HG03039 (cell line): ENCODE data around the gene DUS1L.

Source experiments
- ATAC-seq: cut with Tn5 transposase; IDR thresholded peaks from one replicate; pipeline ENCODE4 v1.9.1; 2021; ENCODE audit warnings: mild to moderate bottlenecking, moderate library complexity; ENCODE audit not compliant: unreplicated experiment

DUS1L gene

DNA sequence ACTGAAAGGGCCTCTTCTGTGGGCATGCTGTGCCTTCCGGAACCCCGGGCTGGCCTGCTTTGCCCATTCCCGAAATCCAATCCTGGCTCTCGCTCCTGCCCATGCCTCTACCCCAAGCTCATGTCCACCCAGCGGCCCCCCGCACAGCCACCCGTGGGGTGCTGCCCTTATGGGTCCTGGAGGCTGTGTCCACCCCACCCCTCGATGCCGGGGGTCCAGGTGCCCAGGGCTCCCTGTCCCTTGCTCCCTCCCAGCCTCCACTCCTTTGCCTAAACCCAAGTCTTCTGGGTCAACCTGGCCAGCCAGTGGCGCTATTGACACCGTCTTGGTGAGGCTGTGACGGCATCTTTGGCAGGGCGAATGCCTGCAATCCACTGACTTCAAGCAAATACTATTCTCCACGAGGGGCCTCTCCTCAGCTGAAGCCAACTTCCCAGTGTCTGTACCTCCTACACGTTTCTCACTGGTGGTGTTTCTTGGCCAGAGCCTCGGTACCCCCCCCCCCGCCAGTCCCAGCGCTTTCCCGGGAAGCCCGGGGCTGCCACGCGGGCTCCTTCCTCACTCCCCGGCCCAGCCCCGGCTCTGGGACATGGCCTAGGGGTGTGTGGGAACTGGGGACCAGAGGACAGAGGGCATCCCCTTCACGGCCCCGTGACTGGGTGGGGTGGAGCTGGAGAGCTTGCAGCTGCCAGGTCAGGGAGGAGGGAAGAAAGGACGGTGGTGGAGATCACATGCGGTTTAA, 12.2 kb upstream of the DUS1L start:
- no peak for ATAC-seq

DNA sequence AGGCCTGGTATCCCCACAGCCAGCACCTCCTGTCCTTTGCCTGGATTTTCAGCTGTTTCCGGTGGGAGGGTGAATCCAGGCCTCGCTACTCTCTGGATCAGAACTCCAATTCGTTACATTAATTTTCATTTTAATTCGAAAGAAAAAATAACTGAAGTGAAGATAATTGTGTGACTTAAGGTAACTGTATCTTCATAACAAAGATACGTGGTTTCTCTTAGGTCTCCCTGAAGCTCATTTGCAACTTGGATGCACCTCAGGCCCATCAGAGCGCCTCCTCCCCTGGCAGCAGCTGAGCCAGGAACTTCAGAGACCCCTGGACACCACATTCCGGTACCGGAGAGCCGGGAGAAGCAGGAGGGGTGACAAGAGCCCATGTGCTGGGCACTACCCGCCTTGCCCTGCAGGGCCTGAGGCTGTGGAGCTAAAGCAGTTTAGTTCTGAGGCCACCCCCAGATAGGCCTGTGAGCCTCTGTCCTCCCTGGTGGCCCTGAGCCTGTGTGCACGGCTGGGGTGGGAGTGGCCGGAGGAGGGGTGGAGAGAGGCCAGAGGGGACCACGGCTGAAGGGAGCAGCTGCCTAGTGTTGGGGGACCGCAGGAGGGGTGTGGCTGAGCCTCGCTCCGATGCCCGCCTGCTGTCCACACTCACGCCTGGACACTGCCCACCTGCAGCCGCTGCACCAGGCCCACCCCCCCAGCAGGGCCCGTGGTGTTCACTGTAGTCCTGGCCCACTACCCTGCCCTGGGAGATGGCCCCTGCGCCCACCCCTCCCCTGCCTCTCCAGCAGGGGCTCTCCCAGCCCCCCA, 11.4 kb upstream of the DUS1L start:
- no peak for ATAC-seq

DNA sequence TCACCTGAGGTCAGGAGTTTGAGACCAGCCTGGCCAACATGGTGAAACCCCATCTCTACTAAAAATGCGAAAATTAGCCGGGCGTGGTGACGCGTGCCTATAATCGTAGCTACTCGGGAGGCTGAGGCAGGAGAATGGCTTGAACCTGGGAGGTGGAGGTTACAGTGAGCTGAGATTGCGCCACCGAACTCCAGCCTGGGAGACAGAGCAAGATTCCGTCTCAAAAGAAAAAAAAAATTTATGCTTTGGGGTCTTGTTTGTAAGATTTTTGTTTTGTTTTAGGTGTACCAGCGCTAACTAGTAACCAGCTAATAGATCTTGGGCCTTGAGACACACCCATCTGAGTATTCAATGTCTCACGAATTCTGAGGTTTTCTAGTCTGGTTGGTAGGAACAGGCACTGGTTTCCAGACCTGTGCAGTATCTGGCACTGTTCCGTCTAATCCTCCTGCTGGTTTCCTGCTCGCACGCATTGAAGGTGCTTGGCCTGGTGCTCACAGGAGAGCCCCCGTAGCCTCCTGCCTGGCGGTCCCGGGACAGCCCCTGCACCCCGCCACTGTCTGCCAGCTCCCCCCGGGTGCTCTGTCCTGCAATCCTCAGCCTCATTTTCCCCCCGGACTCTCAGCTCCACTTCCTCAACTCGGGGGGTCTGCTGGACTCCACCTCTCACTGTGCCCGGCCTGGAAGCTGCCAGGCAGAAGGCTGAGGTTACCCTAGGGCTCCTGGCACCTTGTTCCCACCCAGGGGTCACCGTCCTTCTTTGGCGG, 10.6 kb upstream of the DUS1L start:
- ATAC-seq, result no peak

DNA sequence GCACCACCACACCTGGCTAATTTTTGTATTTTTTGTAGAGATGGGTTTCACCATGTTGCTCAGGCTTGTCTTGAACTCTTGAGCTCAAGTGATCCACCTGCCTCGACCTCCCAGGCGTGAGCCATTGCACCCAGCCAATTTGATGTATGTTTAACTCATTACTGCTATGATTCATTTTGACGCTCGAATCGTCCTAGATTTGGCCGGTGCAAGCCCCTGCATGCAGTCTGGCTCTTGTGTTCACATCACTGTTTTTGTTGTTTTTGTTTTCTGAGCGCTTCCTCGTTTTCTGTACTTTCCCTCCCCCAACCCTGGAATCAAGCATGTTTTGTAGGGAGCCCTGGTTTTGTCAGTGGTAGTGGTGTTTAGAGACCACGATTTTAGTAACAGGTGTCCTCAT, 7.8 kb upstream of the DUS1L start:
- no peak for ATAC-seq

DNA sequence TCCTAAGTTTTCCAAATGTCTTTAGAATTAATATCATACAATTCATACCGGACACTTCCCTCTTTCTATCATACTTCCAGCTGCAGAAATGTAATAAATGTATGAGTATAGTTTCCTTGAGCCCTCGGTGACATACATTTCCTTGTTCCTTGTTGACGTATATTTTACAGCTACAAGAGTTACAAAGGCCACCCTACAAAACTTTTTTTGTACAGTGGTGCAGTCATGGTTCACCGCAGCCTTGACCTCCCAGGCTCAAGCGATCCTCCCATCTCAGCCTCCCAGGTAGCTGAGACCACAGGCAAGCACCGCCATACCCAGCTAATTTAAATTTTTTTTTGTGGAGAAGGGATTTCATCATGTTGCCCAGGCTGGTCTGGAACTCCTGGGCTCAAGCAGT, 7.2 kb upstream of the DUS1L start:
- no peak for ATAC-seq

DNA sequence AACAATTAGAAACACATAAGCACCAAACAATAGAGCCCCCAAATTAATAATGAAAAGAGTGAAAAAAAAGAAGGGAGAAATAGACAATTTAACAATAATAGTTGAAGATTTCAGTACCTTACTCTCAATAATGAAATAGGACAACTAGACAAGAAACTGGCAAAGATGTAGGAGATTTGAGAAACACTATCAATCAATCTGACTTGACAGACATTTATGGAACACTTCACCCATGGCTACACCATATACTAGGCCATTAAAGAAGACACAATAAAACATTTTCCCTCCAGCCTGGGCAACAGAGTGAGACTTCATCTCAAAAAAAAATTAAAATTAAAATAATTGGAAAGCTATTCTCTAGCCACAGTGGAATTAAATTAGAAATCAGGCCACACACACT, 5.0 kb upstream of the DUS1L start:
- no peak for ATAC-seq

DNA sequence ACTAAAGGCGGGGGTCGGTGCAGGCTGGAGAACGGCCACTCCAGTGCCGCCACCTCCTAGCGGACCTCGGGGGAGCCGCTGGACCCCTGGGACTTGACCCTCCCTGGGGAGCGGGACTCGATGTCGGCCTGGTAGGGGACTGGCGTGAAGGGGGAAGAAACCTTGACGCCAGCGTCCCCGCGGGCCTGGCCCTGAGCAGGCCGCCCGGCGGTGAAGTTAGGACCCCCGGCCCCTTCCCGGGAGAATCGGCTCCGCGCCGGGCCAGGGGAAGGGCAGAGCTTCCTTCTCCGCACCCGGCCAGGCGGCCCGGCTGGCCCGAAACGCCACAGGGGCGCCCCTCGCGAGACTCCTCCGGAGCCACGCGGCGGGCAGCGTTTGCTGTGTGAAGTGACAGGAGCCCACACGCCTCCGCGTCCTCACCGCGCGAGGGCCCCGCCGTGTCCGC, 389 bp downstream of the DUS1L start:
- no peak for ATAC-seq

DNA sequence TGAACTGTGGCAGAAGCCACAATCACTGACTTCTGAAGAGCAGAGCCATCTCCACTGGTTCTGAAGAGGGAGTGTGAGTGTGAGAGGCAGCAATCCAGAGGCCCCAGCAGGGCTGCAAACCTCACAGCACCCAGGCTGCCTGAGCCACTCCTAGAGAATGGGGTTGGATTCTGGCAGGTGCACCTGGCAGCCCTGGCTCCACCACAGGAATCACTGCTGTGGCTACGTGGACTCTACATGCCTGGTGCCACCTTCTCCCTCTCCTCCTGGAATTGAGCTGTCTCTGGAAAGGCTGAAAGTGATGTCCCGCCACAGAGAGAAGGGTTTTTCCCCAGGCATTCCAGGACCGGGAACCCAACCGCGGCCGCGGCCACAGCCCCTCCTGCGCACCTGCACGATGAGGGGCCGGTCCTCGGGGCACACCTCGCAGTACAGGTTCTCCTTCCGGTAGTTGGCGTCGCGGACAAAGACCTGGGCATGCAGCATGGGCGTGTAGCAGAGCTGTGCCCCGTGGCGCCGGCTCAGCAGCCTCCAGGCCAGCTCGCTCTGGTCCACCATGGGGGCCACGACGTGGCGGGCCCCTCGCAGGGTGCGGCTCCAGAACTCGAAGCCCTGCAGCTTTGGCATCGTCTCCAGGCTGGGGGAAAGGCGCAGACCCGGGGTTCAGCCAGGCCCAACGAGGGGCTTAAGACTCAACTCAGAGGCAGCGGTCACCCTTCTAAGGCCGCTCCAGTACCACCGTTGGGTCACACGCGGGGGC, 991 bp downstream of the DUS1L start:
- ATAC-seq, result no peak

DNA sequence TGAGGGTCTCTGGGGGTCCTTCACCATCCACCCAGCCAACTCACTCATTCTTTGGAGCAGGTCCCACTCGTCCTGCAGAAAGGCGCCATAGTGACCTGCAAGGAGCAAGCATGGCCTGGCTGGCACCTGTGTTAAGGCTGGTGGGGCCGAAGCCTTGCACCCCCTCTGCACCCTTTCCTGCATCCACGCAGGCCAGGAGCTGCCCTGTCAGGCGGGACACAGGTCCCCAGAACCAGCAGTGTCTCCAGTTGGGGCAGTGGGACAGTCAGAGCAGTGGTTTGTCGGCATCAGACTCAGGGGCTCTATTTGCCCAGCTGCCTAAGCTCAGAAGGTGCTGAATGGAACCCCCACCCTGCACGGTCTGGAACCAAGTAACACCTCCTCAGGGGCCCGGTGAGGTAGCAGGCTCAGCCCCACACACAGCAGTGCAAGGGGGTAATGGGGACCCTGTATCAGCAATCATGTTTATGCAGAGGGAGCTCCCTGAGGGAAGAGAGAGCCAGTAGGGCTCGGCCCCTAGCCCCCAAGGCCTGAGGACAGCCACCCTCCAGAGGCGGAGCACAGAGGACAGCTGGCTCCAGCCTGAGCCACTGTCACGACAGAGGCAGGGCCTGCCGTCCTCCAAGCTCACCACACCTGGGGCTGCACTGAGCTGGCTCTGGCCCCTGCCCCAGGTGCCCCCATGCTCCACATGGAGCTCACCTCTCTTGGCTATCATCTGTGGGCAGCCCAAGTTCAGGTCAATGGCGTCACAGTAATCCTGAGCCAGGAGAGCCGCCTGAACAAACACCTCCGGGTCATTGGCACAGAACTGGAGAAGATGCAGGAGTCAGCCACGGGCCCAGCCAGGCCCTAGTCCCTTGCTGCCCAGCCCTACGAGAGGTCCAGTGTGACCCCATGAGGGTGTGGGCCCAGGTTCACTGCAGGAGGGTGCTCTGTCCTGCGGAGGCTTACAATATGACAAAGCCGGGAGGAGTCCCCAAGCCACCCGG, 1.9 kb downstream of the DUS1L start:
- ATAC-seq, result no peak

DNA sequence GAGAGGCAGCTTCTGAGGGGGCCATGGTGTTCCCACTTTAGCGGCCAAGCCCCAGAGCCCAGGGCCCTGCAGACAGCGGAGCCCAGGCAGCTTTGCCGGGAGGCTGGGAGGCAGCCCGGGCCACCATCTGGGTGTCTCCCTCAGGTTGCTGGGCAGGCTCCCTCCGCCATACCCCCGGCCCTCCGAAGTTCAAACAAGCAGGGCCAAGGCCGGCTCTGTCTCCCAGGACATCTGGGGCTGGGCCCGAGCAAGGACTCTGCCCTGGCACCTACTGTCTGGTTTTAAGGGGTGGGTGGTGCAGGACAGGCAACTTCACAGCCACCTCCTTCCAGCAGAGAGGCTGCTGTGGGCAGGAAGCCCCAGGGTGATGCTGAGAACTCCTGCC, 2.6 kb downstream of the DUS1L start:
- ATAC-seq, result no peak

DNA sequence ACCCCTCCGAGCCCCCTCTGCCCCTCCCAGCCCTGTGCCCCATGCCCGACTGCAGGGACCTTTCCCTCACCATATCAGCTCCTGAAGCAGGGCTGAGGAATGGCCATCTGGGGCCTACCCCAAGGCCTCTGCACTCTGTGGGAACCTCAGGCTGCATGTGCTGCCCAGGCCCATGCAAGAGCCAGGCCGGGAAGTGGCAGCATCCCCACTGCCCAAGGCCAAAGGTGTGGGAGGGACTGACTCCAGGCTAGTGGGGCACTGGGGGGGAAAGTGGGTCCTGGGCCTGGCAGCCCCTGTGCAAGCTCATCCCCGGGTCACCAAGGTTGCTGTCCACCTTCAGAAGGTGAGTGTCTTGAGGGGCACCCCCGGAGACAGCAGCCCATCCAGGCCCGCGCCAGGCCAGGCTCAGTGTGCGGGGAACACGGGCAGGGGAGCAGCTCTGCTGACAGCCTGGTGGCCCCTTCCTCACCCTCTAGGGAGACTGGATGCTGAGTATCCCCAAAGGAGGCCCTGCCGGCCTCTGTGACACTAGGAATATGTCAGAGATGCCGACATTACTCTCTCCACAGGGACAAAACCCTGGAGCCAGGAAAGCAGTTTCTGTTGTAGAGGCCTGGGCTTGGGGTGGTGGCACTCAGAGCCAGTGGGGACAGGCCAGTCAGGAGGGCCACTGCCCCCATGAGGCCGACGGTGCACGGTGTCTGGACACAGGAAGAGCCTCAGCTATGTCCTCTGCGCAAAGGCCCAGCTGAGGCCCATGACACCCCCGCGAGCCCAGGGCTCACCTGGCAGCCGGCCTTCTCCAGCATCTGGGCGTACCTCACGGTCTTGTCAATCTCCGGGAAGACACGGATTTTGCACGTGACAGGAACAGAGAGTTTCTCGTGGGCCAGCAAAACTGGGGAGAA, 3.3 kb downstream of the DUS1L start:
- no peak for ATAC-seq

DNA sequence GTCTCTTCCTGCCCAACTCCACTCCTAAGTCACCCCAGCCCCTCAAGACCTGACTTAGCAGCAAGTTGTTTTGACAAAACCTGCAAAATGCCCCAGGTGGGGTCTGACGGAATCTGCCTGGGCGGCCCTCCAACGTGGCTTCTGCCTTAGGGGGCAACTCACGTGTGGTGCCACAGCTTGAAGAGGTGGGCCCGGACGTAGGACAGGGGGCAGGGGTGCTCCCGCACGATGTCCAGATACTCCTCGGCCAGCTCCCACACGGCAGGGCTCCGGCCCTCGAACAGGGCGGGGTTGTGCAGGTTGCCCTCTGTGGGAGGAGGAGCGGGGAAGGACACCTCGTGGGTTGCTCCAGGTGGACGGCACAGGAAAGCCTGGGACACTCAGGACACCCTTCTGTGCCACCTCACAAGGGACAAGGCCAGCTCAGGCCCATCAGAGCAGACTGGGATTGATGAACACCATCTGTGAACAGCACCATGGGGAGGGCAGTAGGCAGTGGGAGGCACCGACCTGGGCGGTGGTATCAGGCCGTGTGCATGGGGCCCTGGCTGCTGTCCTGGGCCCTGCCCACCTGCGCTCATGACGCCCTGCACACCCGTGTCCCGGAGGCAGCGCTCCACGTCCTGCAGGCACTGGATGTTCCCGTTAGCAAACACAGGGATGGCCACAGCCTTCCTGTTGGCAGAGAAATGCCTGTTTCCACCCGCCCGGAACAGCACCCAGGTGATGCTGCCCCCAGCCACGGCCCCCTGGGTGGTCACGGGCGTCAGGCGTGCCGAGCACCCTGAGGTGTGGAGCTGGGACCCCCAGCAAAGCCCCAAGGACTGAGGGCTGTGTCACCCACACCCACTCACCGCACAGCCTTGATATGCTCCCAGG, 4.3 kb downstream of the DUS1L start:
- no peak for ATAC-seq

DNA sequence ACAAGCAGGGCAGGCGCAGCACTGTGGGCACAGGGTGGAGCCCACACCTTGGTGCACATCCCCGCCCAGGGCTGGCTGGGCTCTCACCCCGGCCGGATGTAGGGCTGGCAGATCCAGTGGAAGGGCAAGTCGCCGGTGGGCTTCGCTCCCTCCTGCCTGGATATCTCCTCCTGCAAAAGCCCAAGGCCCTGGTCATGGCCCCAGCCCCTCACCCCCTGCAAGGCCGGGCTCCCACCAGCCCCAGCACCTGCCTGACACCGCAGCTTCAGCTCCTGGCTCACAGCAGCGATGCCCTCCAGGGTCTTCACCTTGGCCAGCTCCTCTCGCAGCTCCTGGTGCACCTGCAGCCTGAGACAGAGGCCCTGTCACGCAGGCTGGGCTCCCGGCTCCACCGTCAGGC, 5.0 kb downstream of the DUS1L start:
- no peak for ATAC-seq

DNA sequence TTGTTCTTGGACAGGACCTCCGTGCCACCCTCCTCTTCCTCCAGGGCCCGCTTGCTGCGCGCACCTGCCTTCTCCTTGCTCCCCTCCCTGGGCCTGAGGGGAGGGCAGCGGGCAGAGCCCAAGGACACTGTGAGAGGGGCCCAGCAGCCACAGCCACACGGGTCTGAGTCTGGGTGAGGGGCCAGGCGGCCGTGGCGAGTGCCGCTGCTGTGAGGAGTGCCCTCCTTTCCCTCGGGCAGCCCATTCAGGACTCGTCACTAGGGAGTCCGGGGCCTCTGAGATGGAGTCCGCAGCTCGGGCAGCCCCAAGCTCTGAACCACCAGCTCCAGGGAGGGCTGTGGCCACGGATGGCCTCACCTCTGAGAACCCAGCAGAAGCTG, 5.6 kb downstream of the DUS1L start:
- ATAC-seq, result no peak

DNA sequence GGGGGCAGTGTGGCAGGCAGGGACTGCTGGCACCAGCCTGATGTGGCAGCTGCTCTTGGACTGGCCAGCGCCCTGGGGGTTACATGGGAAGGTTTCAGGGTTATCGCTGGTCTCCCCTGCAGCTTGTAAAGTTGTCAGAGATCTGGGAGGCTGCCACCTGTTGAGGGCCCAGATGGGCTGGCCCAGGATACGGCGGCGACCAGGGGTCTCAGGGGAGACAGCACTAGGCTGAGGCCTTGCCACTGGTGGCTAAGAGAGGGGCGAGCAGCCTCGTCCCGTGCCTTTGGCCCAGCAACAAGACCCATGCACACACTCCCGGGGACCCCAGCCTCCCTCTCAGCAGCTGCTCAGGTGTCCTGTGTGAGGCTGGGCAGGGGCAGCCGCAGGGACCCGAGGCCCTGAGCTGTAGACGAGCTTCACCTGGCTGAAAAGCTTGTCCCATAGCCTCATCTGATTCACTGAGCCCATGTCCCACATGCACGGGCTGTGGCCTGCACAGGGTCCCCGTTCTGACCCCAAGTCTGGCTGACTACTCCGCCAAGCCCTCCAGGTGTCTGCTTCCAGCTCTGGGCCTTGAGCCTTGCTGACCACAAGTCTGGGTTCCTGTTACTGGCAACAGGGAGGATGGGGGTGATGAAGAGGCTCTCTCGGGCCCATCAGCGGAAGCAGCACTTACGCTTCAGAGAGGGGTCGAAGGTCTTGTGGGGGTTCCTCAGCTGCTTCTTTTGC, 6.2 kb downstream of the DUS1L start:
- no peak for ATAC-seq

DNA sequence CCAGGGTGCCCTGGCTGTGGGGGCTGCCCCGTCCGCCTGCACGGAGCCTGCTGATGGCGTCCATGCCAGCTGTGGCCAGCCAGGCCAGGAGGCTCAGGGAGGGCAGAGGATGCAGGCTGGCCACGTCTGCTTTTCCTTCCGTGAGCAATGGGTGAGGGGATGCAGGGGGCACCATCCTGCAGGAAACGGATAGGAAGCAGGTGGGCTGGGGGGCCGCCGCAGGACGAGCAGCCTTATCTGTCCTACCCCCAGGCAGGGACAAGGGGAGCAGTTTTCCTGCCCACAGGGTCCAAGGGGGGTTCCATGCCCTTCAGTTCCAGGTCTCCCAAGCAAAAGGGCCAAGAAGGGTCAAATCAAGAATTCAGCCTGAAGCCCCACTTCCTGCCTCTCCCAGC, 6.8 kb downstream of the DUS1L start:
- no peak for ATAC-seq

DNA sequence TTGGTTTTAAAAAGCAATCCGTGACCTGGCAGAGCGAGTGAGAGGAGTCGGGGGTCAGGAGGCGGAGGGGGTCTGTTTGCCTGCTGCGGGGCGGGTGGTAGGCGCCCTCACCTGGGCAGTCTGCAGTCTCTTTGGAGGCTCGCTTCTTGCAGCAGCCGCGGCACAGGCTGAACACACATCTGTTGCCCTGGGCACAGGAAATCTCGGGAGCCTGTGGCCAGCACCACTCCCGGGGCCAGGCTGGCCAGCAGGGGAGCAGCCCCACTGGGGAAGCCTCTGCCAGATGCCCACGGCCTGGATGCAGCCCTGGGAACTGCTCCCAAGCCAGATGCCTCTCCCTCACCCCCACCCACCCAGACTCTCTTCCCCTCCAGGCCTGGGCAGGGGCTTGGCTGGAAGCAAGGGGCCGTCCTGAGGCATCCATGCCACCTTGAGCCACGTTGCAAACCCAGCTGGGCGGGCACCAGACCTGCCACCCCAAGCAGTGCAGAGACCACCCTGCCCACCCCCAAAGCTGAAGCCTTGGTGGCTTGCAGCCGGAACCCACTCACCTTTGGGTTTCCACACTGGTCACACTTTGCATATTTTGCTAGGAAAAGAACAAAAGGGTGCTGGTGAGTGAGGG, 7.3 kb downstream of the DUS1L start:
- ATAC-seq, result no peak
